HG03159 (cell line): ENCODE data around the gene SNX25.
"Not testable (repeated sequence)": the region's sequence is repeated elsewhere in the genome, so short reads cannot be mapped to it uniquely, and the experiment has no call there.

Source experiments
- ATAC-seq: cut with Tn5 transposase; IDR thresholded peaks from one replicate; pipeline ENCODE4 v1.9.1; 2021; ENCODE audit warnings: mild to moderate bottlenecking, moderate library complexity; ENCODE audit not compliant: unreplicated experiment

SNX25 gene

DNA sequence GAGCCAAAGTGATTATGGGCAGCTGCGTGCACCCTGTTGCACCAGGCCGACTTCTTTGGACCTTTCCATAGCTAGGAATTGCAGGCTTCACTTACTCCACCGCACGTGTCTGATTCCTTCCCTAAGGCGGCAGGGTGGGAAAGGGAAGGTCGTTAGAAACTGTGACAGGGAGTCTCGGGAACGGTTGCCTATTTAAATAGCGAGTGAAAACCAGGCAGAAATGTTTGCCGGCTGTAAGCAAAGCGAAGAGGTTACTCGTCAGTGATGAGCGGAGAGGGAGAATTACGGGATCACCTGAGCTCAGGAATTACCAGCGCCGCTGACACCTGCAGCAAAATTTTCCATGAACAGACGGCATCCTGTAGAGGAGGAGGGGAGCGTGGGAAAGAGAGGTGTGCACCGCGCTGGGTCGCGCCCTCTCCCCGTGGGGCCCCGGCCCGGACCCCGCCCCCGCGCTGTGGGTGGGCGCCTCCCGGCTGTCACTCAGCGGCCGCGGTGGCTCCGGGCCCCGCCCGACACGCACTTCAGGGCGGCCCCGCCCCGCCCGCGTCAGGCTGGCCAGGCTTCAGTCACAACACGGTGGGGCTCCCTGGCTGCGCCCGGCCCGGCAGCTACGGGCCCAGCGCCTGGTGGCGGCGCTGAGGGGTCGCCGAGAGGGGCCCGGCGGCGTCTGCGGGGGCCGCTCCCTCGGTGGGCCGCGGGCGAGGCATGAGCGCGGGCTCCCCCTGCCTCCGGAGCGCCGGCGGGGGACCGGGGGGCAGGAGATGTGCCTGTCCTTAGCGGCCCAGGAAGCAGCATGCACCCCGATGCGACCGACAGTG is at the start of gene SNX25:
Gene SNX25, plus strand, starts transcription at position 568 of the 821 bp plus-strand sequence. Its CDS starts 229 bp downstream, at position 797.
- ATAC-seq = peak; percentile 76

DNA sequence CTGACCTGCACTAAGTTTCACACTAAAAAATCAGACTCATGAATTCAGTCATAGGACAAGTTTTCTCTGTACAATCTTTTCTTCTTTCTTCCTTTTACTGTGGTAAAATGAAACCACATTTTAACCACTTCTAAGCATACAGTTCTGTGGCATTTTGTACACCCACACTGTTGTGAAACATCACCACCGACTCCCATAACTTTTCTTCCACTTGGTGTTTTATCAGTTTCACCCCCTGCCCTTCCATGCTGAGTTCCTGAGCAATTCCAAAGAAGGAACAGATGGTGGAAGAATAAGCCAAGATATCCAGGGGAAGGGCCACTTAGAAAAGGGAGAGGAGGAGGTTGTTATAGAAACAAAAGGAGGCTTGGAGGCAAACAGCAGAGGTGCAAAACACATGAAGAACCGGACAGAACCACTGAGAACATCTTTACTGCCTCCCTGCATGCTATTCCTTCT is 43.8 kb upstream of the SNX25 start:
- peak; percentile 93 for ATAC-seq

DNA sequence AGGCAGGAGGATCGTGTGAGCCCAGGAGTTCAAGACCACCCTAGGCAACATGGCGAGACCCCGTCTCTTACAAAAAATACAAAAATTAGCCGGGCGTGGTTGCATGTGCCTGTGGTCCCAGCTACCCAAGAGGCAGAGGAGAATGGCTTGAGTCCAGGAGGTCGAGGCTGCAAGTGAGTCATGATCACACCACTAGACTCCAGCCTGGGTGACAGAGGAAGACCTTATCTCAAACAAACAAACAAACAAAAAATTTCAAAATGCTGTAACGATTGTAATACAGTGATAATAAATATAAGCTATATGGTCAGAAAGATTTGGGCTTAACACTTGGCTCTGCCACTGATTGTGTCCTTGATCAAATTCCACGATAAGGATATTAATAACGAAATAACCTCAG is 42.2 kb upstream of the SNX25 start:
- ATAC-seq = no peak

DNA sequence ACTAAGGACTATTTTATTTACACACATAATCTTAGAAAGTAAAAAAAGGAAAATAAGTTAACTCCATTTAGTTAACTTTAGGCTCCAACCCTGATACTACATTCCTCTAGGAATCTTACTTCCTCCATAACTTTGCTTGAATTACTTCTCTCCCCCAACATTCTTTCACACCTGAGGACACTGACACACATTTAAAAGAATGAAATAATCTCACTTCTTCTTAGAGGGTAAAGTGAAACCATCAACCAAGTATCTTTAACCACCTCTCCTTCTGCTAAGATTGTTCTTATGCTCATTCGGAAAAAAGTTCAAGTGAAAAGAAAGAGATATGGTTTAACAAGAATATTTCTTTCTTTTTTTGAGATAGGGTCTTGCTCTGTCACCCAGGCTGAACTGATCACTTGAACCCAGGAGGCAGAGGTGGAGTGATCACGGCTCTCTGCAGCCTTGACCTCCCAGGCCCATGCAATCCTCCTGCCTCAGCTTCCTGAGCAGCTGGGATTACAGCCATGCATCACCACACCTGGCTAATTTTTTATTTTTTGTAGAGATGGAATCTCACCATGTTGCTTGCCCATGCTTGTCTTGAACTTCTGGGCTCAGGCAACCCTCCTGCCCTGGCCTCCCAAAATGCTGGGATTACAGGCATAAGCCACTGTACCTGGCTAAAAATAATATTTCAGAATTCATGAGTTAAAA is 37.9 kb upstream of the SNX25 start:
- peak; percentile 86 for ATAC-seq

DNA sequence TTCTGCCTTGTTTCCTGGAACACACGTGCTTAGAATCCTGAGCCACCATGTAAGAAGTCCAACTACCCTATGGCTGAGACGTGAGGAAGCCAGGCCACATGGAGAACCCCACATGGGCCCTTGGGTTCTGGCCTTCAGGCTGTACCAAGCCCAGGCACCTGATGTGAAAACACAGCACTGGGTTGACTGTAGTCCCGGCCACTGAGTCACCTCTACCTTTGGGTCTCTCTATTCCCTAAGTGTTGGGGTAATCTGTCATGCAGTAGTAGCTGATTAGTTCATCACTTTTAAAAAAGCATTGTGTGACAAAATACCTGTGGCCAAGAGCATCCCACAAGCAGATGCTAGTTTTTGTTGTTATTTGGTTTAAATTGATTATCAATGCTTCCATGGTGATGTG is 29.9 kb upstream of the SNX25 start:
- no peak for ATAC-seq

DNA sequence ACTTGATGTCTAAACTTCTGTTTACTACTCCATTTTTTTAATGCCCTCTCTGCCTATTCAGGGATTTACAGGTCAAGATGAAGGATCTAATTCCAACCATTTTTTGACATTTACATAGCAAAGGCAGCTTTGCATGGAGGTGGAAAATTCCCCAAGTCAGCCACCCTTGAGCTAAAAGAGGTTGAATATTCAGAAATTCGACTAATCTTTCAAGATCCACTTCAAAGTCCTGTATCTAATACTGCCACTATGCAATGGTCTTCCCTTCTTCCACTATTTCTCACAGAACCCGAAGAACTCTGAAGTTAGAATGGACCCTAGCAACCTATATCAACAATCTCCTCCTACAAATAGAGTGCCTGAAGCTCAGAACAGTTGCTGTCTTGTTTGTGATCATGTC is 27.2 kb upstream of the SNX25 start:
- no peak for ATAC-seq

DNA sequence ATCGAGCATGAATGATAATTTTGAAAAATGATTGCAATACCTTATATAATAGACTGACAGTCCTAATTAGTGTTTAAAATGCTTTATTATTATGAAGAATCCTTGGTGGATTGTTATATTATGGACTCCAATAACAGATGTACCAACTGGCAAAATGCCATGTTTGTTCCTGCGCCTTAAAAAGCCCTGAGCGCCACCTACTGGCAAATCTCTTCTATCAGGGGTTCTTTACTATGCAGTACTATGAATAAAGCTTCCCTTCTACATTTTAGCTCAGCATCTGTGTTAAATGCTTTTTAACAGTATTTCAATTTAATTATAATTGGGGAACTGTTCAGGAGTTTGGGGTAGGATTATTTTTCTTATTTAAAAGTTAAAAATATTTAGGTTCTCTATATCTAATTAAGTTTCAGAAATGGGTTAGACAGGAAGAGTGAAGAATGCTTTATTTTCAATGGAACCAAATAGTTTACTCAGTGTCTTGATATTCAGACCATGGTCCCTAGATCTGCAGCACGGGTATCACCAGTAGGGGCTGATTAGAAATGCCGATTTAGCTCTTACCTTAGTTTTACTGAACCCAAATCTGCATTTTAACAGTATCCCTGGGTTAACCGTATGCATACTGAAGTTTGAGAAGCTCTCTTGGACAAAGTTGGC is 25.6 kb upstream of the SNX25 start:
- no peak for ATAC-seq

DNA sequence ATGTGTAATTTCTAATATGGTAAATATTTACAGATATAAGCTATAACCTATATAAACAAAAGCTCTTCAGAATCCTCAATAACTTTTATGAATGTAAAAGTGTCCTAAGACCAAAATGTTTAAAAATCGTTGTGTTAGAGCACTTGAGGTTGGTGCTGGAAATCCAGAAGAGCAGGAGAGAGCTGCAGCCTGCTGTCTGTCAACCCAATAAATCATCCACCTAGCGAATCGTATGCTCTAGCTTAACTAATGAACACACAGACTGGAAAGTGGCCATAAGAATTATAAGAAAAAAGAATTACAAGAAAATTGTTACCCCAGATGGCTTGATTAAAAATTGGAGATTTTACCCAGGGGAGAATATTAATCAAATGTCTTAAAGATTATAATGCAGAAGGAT is 22.6 kb upstream of the SNX25 start:
- no peak for ATAC-seq

DNA sequence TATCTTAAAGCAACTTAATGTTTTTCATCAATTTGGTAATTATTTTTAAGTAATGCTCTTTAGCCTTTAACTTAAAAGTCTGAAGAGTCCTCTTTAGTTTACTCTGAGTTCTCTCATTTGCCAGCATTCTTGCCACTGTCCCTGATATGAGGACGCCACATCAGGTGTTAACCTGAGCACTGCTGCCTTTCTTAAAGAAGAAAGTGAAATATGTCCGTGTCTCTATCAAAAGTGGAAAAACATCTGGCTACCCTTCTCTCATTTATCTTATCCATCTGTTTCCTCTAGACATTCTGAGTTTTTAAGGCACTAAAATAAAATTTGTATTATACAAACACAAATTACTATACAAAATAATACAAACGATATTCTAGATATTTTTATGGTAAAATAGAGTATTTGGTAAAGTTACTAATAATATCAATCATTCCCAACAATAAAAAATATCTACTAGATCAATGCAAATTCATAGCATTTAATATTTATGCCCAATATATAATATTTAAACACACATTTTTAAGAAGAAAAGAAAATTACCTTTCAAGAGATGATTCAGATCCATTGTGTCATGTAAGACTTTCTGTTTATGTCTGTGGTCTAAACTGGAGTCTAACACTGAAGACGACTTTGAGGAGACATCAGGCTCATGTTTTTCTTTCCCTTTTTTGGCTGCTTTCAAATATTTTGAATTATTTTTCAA is 19.6 kb upstream of the SNX25 start:
- ATAC-seq = no peak

DNA sequence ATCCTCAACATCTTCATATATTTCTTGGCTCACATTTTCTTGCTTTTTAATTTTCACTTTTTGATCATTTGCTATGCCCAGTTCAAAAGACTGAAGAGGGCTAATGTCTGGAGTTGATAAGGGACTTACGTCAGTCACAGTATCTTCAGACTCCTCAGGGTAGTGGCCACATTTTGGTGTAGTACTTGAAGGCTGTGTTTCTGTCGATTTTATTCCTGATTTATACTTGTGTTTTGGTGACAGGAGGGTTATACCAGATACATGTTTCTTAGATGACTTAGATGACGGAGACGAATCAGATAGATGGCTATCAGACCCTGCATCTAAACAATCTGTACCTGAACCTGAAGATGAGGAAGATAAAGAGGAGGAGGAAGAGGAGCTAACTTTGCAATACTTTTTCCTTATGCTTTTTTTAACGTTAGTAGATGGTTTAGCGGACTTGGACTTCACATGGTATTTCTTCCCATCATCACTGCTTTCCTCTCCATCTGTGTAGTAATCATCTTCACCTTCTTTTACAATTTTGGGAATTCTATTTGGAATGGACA is 19.0 kb upstream of the SNX25 start:
- ATAC-seq = no peak

DNA sequence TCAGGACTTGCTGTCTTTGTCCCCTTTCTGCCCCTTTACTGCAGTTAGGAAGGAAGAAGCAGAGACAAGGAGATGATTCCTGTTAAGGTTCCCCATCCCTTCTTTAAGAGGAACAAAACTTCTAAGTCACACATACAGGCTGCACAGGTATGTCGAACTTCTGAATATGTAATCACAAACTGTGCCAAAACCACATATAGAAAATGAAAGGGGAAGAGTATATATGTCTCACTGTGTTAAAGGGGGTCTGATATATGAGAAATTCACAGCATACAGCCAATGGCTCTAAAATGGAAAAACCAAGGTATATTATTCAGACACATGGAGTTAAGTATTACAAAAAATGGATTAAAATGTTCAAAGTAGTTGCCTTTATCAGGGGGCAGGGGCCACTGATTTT is 17.3 kb upstream of the SNX25 start:
- peak; percentile 95 for ATAC-seq

DNA sequence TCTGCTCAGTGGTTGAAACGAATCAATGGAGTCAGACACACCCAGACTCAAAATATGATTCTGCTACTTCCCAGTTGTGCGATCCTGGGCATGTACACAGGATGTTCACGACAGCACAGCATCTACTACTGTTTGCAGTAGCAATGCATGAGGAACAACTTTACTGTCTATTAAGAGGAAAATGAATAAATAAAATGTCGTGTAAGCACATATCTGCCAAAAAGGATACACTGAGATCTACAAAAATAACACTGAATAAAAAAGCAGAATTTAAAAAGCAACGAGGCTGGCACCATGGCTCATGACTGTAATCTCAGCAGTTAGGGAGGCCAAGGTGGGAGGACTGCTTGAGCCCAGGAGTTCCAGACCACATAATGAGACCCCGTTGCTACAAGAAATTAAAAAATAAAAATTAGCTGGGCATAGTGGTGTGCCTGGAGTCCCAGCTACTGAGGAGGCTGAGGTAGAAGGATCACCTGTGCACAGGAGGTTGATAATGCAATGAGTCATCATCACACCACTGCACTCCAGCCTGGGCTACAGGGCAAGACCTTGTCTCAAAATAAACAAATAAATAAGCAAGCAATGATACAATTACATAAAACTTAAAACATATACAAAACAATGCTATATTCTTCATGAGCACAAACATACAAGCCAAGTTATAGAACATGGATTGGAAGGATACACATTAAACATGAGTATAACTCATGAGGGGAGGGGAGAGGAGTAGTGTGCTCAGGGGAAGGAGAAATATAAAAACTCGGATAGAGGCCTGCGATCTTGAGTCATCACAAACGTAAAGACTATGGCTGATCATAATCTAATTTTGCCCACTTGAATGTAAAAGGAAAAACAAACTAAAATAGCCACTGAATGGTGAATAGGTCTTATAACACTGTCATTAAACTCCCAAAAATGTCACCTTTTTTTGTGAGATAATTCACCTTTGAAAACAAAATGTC is 14.2 kb upstream of the SNX25 start:
- no peak for ATAC-seq

DNA sequence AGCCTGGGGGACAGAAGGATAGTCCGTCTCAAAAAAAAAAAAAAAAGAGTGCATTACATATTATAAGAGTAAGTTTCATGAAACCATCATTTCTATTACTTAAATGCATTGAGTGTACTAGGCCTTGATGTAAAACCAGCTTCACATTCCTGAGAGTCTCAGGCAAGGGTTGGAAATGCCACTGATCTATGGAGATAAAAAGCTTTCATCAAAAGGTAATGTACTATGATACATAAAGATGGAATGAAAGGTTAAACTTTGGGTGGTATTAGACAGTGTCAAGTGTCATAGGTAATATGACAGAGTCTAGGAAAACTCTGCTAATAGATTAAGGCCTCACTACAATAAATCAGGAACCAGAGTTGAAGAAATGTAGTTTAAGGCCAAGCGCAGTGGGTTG is 13.0 kb upstream of the SNX25 start:
- ATAC-seq = no peak

DNA sequence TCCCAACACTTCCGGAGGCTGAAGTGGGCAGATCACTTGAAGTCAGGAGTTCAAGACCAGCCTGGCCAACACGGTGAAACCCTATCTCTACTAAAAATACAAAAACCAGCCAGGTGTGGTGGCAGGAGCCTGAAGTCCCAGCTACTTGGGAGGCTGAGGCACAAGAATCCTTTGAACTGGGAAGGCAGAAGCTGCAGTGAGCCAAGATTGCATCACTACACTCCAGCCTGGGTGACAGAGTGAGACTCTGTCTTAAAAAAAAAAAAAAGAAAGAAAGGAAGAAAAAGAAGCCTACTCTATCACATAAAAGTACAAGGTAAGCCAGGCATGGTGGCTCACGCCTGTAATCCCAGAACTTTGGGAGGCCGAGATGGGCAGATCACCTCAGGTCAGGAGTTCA is 11.2 kb upstream of the SNX25 start:
- ATAC-seq = not testable (repeated sequence)

DNA sequence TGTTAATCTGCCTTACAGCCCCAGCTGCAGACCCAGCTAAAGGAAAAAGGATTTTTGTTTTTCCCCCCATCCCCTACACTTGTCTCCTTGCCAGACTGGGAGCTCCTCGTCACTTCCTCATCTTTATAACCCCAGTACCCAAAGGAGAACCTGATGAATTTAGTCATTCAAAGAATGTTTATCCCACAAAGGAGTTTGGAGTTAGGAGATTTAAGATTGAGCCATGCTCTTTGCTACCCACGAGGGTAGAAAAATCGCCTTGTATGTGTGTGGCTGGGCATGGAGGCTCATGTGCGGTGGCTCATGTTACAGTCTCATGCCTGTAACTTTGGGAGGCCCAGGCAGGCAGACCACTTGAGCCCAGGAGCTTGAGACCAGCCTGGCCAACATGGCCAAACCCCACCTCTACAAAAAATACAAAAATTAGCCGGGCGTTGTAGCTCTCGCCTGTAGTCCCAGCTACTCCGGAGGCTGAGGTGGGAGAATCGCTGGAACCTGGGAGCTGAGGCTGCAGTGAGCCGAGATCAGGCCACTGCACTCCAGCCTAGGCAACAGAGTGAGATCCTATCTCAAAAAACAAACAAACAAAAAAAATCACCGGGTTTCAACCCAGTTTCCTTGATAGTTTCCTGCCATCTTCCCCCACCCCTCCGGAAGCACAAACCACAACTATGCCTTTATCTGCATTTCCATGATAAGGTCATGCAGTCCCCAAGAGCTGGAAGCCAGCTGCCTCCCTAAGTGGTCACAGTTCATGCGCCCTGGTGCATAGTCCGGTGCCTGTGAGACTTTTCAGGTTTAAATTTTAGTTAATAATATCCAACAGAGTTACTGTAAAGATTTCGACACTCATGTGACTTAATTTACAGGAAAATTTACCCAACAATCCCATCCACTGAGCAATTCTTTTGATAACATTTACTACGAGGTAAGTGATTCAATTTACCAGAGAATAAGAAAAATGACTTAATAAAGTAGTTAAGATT is 7.1 kb upstream of the SNX25 start:
- ATAC-seq = no peak

DNA sequence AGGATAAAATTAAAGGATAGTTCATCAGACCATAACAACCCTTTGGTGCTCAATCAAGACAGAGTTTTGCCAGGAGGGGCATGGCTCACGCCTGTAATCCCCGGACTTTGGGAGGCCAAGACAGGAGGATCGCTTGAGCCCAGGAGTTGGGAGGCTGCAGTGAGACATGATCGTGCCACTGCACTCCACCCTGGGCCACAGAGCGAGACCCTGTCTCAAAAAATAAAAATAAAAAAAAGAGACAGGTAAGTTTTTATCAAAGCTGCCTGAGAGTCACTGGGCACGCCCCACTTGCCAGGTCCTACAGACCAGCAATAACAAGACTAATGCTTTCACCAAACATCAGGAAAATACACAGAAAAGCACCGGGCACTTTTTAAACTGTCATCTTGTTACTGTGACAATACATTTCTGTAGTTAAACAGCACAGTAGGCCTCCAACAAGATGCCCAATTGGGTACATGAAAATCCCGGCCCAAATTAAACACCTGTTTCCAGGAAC is 6.4 kb upstream of the SNX25 start:
- ATAC-seq = no peak

DNA sequence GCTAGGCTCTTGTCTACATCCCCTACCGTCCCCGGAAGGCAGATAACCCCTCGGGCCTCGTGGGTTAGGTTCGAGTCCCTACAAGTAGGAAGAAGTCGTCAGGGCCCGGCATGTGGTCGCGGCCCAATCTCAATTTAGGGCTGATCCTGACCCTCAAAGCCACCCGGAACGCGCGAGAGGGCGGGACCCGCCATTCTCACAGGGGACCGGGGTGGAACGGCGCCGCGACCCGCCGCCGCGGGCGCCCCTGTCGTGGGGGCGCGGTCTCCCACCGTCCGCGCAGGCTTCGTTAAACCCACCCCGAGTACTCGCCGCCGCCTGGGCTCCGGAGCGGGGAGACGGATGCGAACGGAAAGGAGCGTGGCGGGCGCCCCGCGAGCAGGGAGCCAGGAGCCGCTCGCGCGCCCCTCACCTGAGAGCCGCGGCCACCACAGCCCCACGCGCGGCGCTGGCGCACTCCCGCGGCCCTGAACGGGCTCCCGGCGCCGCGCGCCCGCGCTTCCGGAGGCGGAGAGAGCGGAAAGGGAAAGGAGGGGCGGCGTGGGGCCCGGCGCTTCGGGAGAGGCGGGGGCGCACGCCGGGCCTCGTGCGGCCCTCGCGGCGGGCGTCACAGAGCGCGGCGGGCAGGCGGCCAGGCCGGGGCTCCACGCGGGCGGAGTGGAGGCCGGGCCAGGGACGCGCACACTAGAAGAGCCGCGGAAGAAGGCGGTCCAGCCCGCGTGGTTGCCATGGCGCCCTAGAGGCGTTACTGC is 5.7 kb upstream of the SNX25 start, which contains the start of gene CFAP97:
Gene CFAP97, minus strand, starts transcription at position 515 of the 752 bp plus-strand sequence. CDS start 12,804 bp downstream, outside the sequence.
- peak; percentile 74 for ATAC-seq
